Measurements from ENCODE around the gene RPP14.
A peak's percentile ranks its signal among the peaks of the same experiment; 100 is the strongest.

The RPP14 gene

DNA sequence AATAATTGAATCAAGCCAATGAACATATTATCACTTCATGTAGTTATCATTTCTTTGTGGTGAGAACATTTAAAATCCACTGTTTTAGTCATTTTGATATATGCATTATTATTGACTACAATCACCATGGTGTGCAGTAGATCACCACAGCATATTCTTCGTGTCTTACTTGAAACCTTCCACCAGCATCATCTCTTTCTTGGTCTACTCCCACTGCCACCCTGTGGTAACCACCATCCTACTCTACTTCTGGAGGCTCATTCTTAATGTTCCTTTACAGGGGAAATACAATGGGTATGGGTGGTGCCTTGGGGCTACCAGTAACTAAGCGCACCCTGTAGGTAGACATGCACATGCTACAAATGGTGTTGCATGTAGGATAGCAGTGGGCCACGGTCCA lies 52.0 kb downstream of the RPP14 start:
- ChIA-PET CTCF (no interaction called here), POLR2A (no interaction called here)
- Histone ChIP-seq H3K36me3 (ENCODE audit: control insufficient read depth in 4 of 4, insufficient read depth in 4 of 4, low read length in 3 of 4) (peaks cover 0 to 7% (median 0%) of the 10 kb centered on the region in 4 experiments), H3K27me3 (replicated peaks in 2 of 5; ENCODE audit: control insufficient read depth in 4 of 5, insufficient read depth in 5 of 5, low read length in 4 of 5) (no peaks in the 10 kb centered on the region), H3K4me1 (ENCODE audit: control extremely low read depth in 1 of 4, control insufficient read depth in 4 of 4, insufficient read depth in 4 of 4, low read length in 3 of 4) (peaks cover 23 to 54% (median 45%) of the 10 kb centered on the region in 4 experiments), H3K27ac (ENCODE audit: insufficient read depth in 1 of 2, low read depth in 1 of 2, low read length in 2 of 2, poor library complexity in 1 of 2, severe bottlenecking in 2 of 2) (no peak overlapping the region), H3K9me3 (ENCODE audit: control extremely low read depth in 1 of 5, control insufficient read depth in 4 of 5, insufficient read depth in 2 of 5, low read depth in 1 of 5, low read length in 4 of 5) (no peaks in the 10 kb centered on the region), H3K4me3 (ENCODE audit: control insufficient read depth in 1 of 7, extremely low read depth in 1 of 7, insufficient read depth in 4 of 7, low read depth in 2 of 7, low read length in 6 of 7) (no peak overlapping the region)
- 100% methylated on average over 1 of the region's 3 CpGs for WGBS (ENCODE audit: insufficient coverage)
- peak in 1 of 3 donors; percentile 12 for DNase-seq

DNA sequence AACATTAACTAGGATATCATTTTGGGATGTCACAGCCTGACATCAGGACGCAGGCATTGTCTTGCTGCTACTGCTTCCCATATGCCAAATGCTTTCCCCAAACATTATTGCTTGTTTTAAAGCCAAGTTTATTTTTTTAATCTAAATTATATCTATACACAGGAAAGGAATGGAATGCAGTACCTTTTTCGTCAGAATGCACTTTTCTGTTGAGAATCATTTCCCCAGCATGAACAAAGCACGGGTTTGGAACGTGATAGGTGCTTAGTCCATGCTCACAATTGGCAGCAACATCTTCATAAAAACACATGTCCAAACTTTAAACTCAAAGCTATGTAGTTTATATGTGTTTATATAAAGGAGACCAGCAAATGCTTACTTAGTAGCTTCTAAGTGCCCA lies 52.8 kb downstream of the RPP14 start:
- ChIA-PET POLR2A (no interaction called here), CTCF (interaction anchor here (0.8 to 1.5 kb wide), 5 partner anchors 9 to 43 kb away, joined by 3 to 4 read pairs (median 3); no protein-coding TSS in a partner anchor)
- no peaks in the 10 kb centered on the region for H3K27me3 ChIP-seq (replicated peaks in 2 of 5; ENCODE audit: control insufficient read depth in 4 of 5, insufficient read depth in 5 of 5, low read length in 4 of 5)
- H3K9me3 ChIP-seq (ENCODE audit: control extremely low read depth in 1 of 5, control insufficient read depth in 4 of 5, insufficient read depth in 2 of 5, low read depth in 1 of 5, low read length in 4 of 5), result no peaks in the 10 kb centered on the region
- no CpG with 5 or more reads among the region's 4 CpGs for WGBS (ENCODE audit: insufficient coverage)
- H3K36me3 ChIP-seq (ENCODE audit: control insufficient read depth in 4 of 4, insufficient read depth in 4 of 4, low read length in 3 of 4), result peaks cover 0 to 7% (median 0%) of the 10 kb centered on the region in 4 experiments
- no peak overlapping the region for H3K4me3 ChIP-seq (ENCODE audit: control insufficient read depth in 1 of 7, extremely low read depth in 1 of 7, insufficient read depth in 4 of 7, low read depth in 2 of 7, low read length in 6 of 7)
- no peak for DNase-seq
- no peak overlapping the region for H3K27ac ChIP-seq (ENCODE audit: insufficient read depth in 1 of 2, low read depth in 1 of 2, low read length in 2 of 2, poor library complexity in 1 of 2, severe bottlenecking in 2 of 2)
- peaks cover 17 to 49% (median 38%) of the 10 kb centered on the region in 4 experiments for H3K4me1 ChIP-seq (ENCODE audit: control extremely low read depth in 1 of 4, control insufficient read depth in 4 of 4, insufficient read depth in 4 of 4, low read length in 3 of 4)

DNA sequence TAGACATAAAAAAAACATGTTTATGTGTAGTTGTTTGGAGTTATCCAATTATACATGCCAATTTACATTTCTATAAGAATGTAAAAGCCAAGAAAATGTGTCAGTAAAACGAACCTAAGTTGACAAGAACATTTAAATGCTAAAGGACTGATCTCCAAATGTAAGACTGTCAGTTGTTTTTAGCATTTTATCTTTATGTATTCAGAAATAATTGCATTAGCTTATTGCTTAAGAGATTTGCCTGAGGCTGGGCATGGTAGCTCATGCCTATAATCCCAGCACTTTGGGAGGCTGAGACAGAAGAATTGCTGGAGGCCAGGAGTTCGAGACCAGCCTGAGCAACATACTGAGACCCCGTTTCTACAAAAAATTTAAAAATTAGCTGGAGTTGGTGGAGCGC lies 53.6 kb downstream of the RPP14 start:
- H3K36me3 ChIP-seq (ENCODE audit: control insufficient read depth in 4 of 4, insufficient read depth in 4 of 4, low read length in 3 of 4), result peaks cover 0 to 7% (median 0%) of the 10 kb centered on the region in 4 experiments
- CTCF ChIA-PET, result interaction anchor here (0.8 to 1.5 kb wide), 6 partner anchors 10 to 55 kb away, joined by 3 to 4 read pairs (median 3); no protein-coding TSS in a partner anchor
- peaks cover 15 to 48% (median 33%) of the 10 kb centered on the region in 4 experiments for H3K4me1 ChIP-seq (ENCODE audit: control extremely low read depth in 1 of 4, control insufficient read depth in 4 of 4, insufficient read depth in 4 of 4, low read length in 3 of 4)
- H3K9me3 ChIP-seq (ENCODE audit: control extremely low read depth in 1 of 5, control insufficient read depth in 4 of 5, insufficient read depth in 2 of 5, low read depth in 1 of 5, low read length in 4 of 5), result no peaks in the 10 kb centered on the region
- H3K27ac ChIP-seq (ENCODE audit: insufficient read depth in 1 of 2, low read depth in 1 of 2, low read length in 2 of 2, poor library complexity in 1 of 2, severe bottlenecking in 2 of 2), result no peak overlapping the region
- whole genome bisulfite sequencing (ENCODE audit: insufficient coverage), result 100% methylated on average over 2 of the region's 4 CpGs
- no peaks in the 10 kb centered on the region for H3K27me3 ChIP-seq (replicated peaks in 2 of 5; ENCODE audit: control insufficient read depth in 4 of 5, insufficient read depth in 5 of 5, low read length in 4 of 5)
- no peak overlapping the region for H3K4me3 ChIP-seq (ENCODE audit: control insufficient read depth in 1 of 7, extremely low read depth in 1 of 7, insufficient read depth in 4 of 7, low read depth in 2 of 7, low read length in 6 of 7)
- POLR2A ChIA-PET, result no interaction called here
- DNase-seq, result no peak

DNA sequence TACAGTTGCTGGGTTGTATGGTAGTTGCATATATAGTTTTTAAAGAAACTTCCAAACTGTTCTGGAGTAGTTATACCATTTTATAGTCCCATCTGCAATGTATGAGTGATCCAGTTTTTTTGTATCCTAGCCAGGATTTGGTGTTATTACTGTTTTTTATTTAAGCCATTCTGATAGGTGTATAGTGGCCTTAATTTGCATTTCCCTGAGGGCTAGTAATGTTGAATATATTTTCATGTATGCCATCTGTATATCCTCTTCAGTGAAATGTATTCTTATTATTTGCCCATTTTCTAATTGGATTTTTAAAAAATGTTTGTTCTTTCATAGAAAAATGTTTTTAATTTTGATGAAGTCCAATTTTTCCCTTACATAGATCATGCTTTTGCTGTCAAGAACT lies 55.8 kb downstream of the RPP14 start:
- Histone ChIP-seq H3K36me3 (ENCODE audit: control insufficient read depth in 4 of 4, insufficient read depth in 4 of 4, low read length in 3 of 4) (peaks cover 0 to 7% (median 0%) of the 10 kb centered on the region in 4 experiments), H3K27ac (ENCODE audit: insufficient read depth in 1 of 2, low read depth in 1 of 2, low read length in 2 of 2, poor library complexity in 1 of 2, severe bottlenecking in 2 of 2) (no peak overlapping the region), H3K4me3 (ENCODE audit: control insufficient read depth in 1 of 7, extremely low read depth in 1 of 7, insufficient read depth in 4 of 7, low read depth in 2 of 7, low read length in 6 of 7) (no peak overlapping the region), H3K27me3 (replicated peaks in 2 of 5; ENCODE audit: control insufficient read depth in 4 of 5, insufficient read depth in 5 of 5, low read length in 4 of 5) (no peaks in the 10 kb centered on the region), H3K9me3 (ENCODE audit: control extremely low read depth in 1 of 5, control insufficient read depth in 4 of 5, insufficient read depth in 2 of 5, low read depth in 1 of 5, low read length in 4 of 5) (peaks cover 0 to 4% (median 0%) of the 10 kb centered on the region in 5 experiments), H3K4me1 (ENCODE audit: control extremely low read depth in 1 of 4, control insufficient read depth in 4 of 4, insufficient read depth in 4 of 4, low read length in 3 of 4) (peaks cover 4 to 46% (median 13%) of the 10 kb centered on the region in 4 experiments)
- DNase-seq, result no peak
- POLR2A ChIA-PET, result no interaction called here
- CTCF ChIA-PET, result no interaction called here

DNA sequence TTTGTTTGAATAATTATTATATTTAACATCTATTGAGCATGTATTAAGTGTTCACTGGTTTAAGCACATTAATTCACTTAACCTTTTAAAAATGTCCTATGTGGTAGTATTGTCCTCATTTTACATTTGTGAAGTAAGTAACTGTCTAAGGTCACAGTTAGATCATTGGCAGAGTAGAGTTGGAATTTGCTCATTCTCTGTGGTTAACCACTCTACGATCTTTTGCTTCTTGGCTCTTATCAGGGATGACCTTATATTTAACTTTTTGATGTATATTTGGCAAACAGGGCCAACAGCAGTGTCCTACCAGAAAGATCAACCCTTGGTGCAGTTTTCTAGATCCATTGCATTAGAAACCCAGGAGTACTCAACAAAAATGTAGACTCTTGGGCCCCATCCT lies 60.7 kb downstream of the RPP14 start:
- WGBS (ENCODE audit: insufficient coverage), result 20% methylated on average over 1 of the region's 1 CpG
- no peak overlapping the region for H3K27ac ChIP-seq (ENCODE audit: insufficient read depth in 1 of 2, low read depth in 1 of 2, low read length in 2 of 2, poor library complexity in 1 of 2, severe bottlenecking in 2 of 2)
- H3K36me3 ChIP-seq (ENCODE audit: control insufficient read depth in 4 of 4, insufficient read depth in 4 of 4, low read length in 3 of 4), result peaks cover 4 to 25% (median 7%) of the 10 kb centered on the region in 4 experiments
- ChIA-PET POLR2A (no interaction called here), CTCF (interaction anchor here (1.1 kb wide), 1 partner anchor 17 kb away, joined by 3 read pairs; no protein-coding TSS in a partner anchor)
- no peak overlapping the region for H3K4me3 ChIP-seq (ENCODE audit: control insufficient read depth in 1 of 7, extremely low read depth in 1 of 7, insufficient read depth in 4 of 7, low read depth in 2 of 7, low read length in 6 of 7)
- peaks cover 0 to 4% (median 0%) of the 10 kb centered on the region in 5 experiments for H3K9me3 ChIP-seq (ENCODE audit: control extremely low read depth in 1 of 5, control insufficient read depth in 4 of 5, insufficient read depth in 2 of 5, low read depth in 1 of 5, low read length in 4 of 5)
- peak in 2 of 3 donors; percentile 43 to 54 for DNase-seq
- H3K27me3 ChIP-seq (replicated peaks in 2 of 5; ENCODE audit: control insufficient read depth in 4 of 5, insufficient read depth in 5 of 5, low read length in 4 of 5), result no peaks in the 10 kb centered on the region
- peaks cover 0 to 29% (median 4%) of the 10 kb centered on the region in 4 experiments for H3K4me1 ChIP-seq (ENCODE audit: control extremely low read depth in 1 of 4, control insufficient read depth in 4 of 4, insufficient read depth in 4 of 4, low read length in 3 of 4)

DNA sequence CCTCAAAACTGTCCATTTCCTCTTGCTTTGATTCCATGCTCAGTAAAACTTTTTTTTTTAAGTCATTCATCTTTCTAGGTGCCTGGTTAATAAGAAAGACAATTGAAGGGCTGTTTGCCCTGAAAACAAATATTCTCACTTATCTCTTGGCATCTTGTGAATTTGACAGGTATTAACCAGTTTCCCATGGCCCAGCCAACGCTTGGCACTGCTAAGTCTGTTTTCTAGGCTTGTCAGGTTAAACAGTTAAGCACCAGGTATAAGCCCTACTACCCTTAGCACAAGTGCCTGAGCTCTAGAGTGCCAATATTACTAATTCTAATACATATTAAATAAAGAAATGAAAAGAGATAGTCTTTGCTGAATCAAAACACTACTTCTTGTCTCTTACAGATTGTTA lies 63.0 kb downstream of the RPP14 start:
- H3K4me3 ChIP-seq (ENCODE audit: control insufficient read depth in 1 of 7, extremely low read depth in 1 of 7, insufficient read depth in 4 of 7, low read depth in 2 of 7, low read length in 6 of 7), result no peak overlapping the region
- peaks cover 5 to 30% (median 8%) of the 10 kb centered on the region in 4 experiments for H3K36me3 ChIP-seq (ENCODE audit: control insufficient read depth in 4 of 4, insufficient read depth in 4 of 4, low read length in 3 of 4)
- WGBS (ENCODE audit: insufficient coverage), result 90% methylated on average over 1 of the region's 1 CpG
- H3K27ac ChIP-seq (ENCODE audit: insufficient read depth in 1 of 2, low read depth in 1 of 2, low read length in 2 of 2, poor library complexity in 1 of 2, severe bottlenecking in 2 of 2), result no peak overlapping the region
- H3K9me3 ChIP-seq (ENCODE audit: control extremely low read depth in 1 of 5, control insufficient read depth in 4 of 5, insufficient read depth in 2 of 5, low read depth in 1 of 5, low read length in 4 of 5), result peaks cover 0 to 4% (median 0%) of the 10 kb centered on the region in 5 experiments
- CTCF ChIA-PET, result interaction anchor here (1.1 to 1.3 kb wide), 2 partner anchors 24 to 36 kb away, joined by 3 to 4 read pairs; partner anchors contain the start of gene PXK
- no peak for DNase-seq
- POLR2A ChIA-PET, result no interaction called here
- peaks cover 0 to 25% (median 4%) of the 10 kb centered on the region in 4 experiments for H3K4me1 ChIP-seq (ENCODE audit: control extremely low read depth in 1 of 4, control insufficient read depth in 4 of 4, insufficient read depth in 4 of 4, low read length in 3 of 4)
- no peaks in the 10 kb centered on the region for H3K27me3 ChIP-seq (replicated peaks in 2 of 5; ENCODE audit: control insufficient read depth in 4 of 5, insufficient read depth in 5 of 5, low read length in 4 of 5)

Measured in common myeloid progenitor, CD34-positive (primary cell).